ELF-1 (cell line): Measurements from ENCODE around the gene DES.

Source experiments
- DNase-seq: peaks from one replicate; pipeline ENCODE4 v3.0.0-alpha.2; 2016; ENCODE audit warnings: low read depth, low spot score

DES gene

GRCh38 chr2:219453671-219454590 is 35.8 kb downstream of the DES start:
- peak; percentile 42 for DNase-seq

- no peak for DNase-seq
Observed at GRCh38 chr2:219455581-219455980, 37.4 kb downstream of the DES start.

- DNase-seq: peak; percentile 32
Observed at GRCh38 chr2:219457784-219458369, 39.7 kb downstream of the DES start.

- DNase-seq: no peak
Observed at GRCh38 chr2:219458996-219459395, 40.8 kb downstream of the DES start.

- peak; percentile 94 for DNase-seq
Observed at GRCh38 chr2:219459460-219460311, 41.5 kb downstream of the DES start.

GRCh38 chr2:219460424-219460926 is 42.3 kb downstream of the DES start:
- peak; percentile 93 for DNase-seq

GRCh38 chr2:219461047-219461514 is 42.9 kb downstream of the DES start:
- DNase-seq: peak; percentile 64

- DNase-seq: peak; percentile 34
Observed at GRCh38 chr2:219461669-219462068, 43.5 kb downstream of the DES start.

- no peak for DNase-seq
Observed at GRCh38 chr2:219462349-219462748, 44.2 kb downstream of the DES start.

- no peak for DNase-seq
Observed at GRCh38 chr2:219464286-219465032, 46.3 kb downstream of the DES start.

GRCh38 chr2:219465659-219466561 is 47.7 kb downstream of the DES start:
- DNase-seq: no peak

- no peak for DNase-seq
Observed at GRCh38 chr2:219466816-219467735, 48.9 kb downstream of the DES start.

GRCh38 chr2:219467736-219468075 is 49.5 kb downstream of the DES start:
- no peak for DNase-seq

- DNase-seq: no peak
Observed at GRCh38 chr2:219468410-219469185, 50.4 kb downstream of the DES start.

- no peak for DNase-seq
Observed at GRCh38 chr2:219469186-219469724, 51.1 kb downstream of the DES start.

GRCh38 chr2:219470429-219470828 is 52.3 kb downstream of the DES start:
- DNase-seq: no peak

- DNase-seq: no peak
Observed at GRCh38 chr2:219471476-219472371, 53.5 kb downstream of the DES start.
